Panc1 (cell line): ENCODE measurements around the gene CCDC59. TPM values are rescaled to one million over a fixed set of nuclear protein-coding genes. Genes with fewer than 3 reads are reported as not detected.

Experiments used
- ATAC-seq: fragments of 200-7000 bp; cut with Tn5 transposase; 2 replicates; pipeline ENCODE4 v1.9.1; 2020; ENCODE audit warnings: mild to moderate bottlenecking, moderate library complexity
- BruUV-seq: library from RNA; stranded (reverse); fragments of 400-500 nt; replicated peaks from 2 replicates; lab custom pipeline; 2021; lab: Mats Ljungman, UMichigan
- CTCF ChIA-PET: fragments of 300-600 bp; sonication (Branson Sonifier 250); formaldehyde crosslinking; loops from one replicate; lab custom pipeline; 2022; ENCODE audit warnings: antibody characterized with exemption; lab: Charles Lee
- POLR2A ChIA-PET: fragments of 300-600 bp; sonication (Branson Sonifier 250); formaldehyde crosslinking; loops from one replicate; lab custom pipeline; 2022; ENCODE audit warnings: antibody characterized with exemption; lab: Charles Lee
- DNase-seq: peaks from one replicate; pipeline ENCODE4 v3.0.0-alpha.2; 2010; ENCODE audit warnings: low read depth, low spot score
- H3K27ac ChIP-seq: 2 replicates; pipeline ENCODE4 v1.5.1; 2011; ENCODE audit warnings: mild to moderate bottlenecking, low read length, inconsistent platforms
- H3K27me3 ChIP-seq: fragments of 200-500 bp; sonication (Bioruptor generic); 2 replicates; pipeline ENCODE4 v1.6.0; 2014; ENCODE audit warnings: low read length, inconsistent platforms; ENCODE audit not compliant: control insufficient read depth, insufficient read depth
- H3K36me3 ChIP-seq: fragments of 200-500 bp; sonication (Bioruptor generic); 2 replicates; pipeline ENCODE4 v1.5.1; 2014; ENCODE audit warnings: inconsistent platforms, mild to moderate bottlenecking, low read length, moderate library complexity; ENCODE audit not compliant: control insufficient read depth, insufficient read depth
- H3K4me1 ChIP-seq: 2 replicates; pipeline ENCODE4 v1.5.1; 2011; ENCODE audit warnings: inconsistent platforms, mild to moderate bottlenecking, low read length, moderate library complexity; ENCODE audit not compliant: control insufficient read depth, insufficient read depth
- H3K4me3 ChIP-seq, 2 experiments: 2 replicates each; pipeline ENCODE4 v1.5.1; 2011 to 2012; ENCODE audit warnings: low read depth in 2 of 2, low read length in 2 of 2, mild to moderate bottlenecking in 2 of 2, inconsistent platforms in 1 of 2, moderate library complexity in 1 of 2
- H3K9me3 ChIP-seq: fragments of 200-500 bp; sonication (Bioruptor generic); 2 replicates; pipeline ENCODE4 v1.5.1; 2014; ENCODE audit warnings: low read depth, mild to moderate bottlenecking, inconsistent platforms, low read length, moderate library complexity; ENCODE audit not compliant: control insufficient read depth, insufficient read depth
- CTCF ChIP-seq: fragments of 450-650 bp; IDR thresholded peaks from 2 replicates; pipeline ENCODE4 v1.5.1; 2017; ENCODE audit warnings: mild to moderate bottlenecking
- POLR2AphosphoS5 ChIP-seq: IDR thresholded peaks from 2 replicates; pipeline ENCODE4 v1.6.1; 2012; ENCODE audit warnings: mild to moderate bottlenecking, low read depth, low read length, moderate library complexity
- REST ChIP-seq, 2 experiments: IDR thresholded peaks; 2 replicates each; pipeline ENCODE4 v1.6.1; 2011 to 2012; ENCODE audit warnings: low read depth in 2 of 2, control low read depth in 1 of 2, low read length in 1 of 2, mild to moderate bottlenecking in 1 of 2, moderate library complexity in 1 of 2; ENCODE audit not compliant: insufficient read depth in 1 of 2
- SIN3A ChIP-seq: IDR thresholded peaks from 2 replicates; pipeline ENCODE4 v1.6.1; 2012; ENCODE audit warnings: low read depth, mild to moderate bottlenecking, low read length, moderate library complexity, borderline replicate concordance; ENCODE audit not compliant: insufficient read depth
- TCF7L2 ChIP-seq: IDR thresholded peaks from 2 replicates; pipeline ENCODE4 v1.6.1; 2011; ENCODE audit warnings: mild to moderate bottlenecking, low read depth, low read length, inconsistent platforms
- in situ Hi-C: cut with HindIII; loops from 2 replicates; pipeline ENCODE4 v1.10.0; 2016; ENCODE audit warnings: low sequenced_read_pairs, low pct_unique_long_range_greater_than_20kb
- intact Hi-C: fragments of 100-400 bp; cut with micrococcal nuclease; formaldehyde crosslinking; loops from one replicate; pipeline ENCODE4 v1.10.0; 2022; ENCODE audit not compliant: unreplicated experiment
- total RNA-seq: library from RNA; stranded (reverse); gene quantifications from one replicate; pipeline ENCODE4 v1.2.1, GENCODE V29; 2021; ENCODE audit not compliant: unreplicated experiment

CCDC59 gene
- total RNA-seq, 1 experiment from 2014 or later, result 39.8 TPM

GRCh38 chr12:82329508-82329907 lies 28.7 kb downstream of the CCDC59 start:
- in situ Hi-C loops, result no loop called here
- intact Hi-C loops, result no loop called here
- ATAC-seq (no peak), DNase-seq (no peak)
- 0 out of 2 replicates have a peak, but pooled peaks cover 3% of the 10 kb centered on the region for H3K4me1 ChIP-seq
- H3K27ac ChIP-seq, result no peak overlapping the region
- TF ChIP-seq CTCF (no peak), REST (IDR thresholded peaks at IDR 0.05; ENCODE audit: insufficient read depth in 1 of 2, low read depth in 2 of 2, low read length in 1 of 2) (no peak), TCF7L2 (0 out of 2 replicates have a peak, but pooled peaks have one; percentile 34)
- BruUV-seq, result no TSS peak
- no peaks in the 10 kb centered on the region for H3K36me3 ChIP-seq
- no peaks in the 10 kb centered on the region for H3K9me3 ChIP-seq
- POLR2A ChIA-PET, result no interaction called here
- CTCF ChIA-PET, result no interaction called here
- no peaks in the 10 kb centered on the region for H3K27me3 ChIP-seq
- no peak overlapping the region for H3K4me3 ChIP-seq

- DNase-seq, result no peak
- BruUV-seq, result no TSS peak
- CTCF ChIA-PET, result no interaction called here
- H3K27ac ChIP-seq, result no peak overlapping the region
- H3K27me3 ChIP-seq, result no peaks in the 10 kb centered on the region
- H3K36me3 ChIP-seq, result no peaks in the 10 kb centered on the region
- no peak overlapping the region for H3K4me3 ChIP-seq
- ATAC-seq, result no peak
- POLR2A ChIA-PET, result no interaction called here
- TF ChIP-seq SIN3A (no peak), REST (IDR thresholded peaks at IDR 0.05; ENCODE audit: insufficient read depth in 1 of 2, low read depth in 2 of 2, low read length in 1 of 2) (no peak), POLR2AphosphoS5 (no peak), CTCF (no peak), TCF7L2 (no peak)
- in situ Hi-C loops, result no loop called here
- H3K4me1 ChIP-seq, result 0 out of 2 replicates have a peak, but pooled peaks cover 3% of the 10 kb centered on the region
- no peaks in the 10 kb centered on the region for H3K9me3 ChIP-seq
- intact Hi-C loops, result loop anchor here (1.0 kb wide), 1 partner anchor 684 kb away; no protein-coding TSS in a partner anchor
Observed at GRCh38 chr12:82327861-82328260, 30.3 kb downstream of the CCDC59 start.
